GM08714 (cell line): ENCODE results near the gene NAALADL2.
"Not testable (repeated sequence)": the region's sequence is repeated elsewhere in the genome, so short reads cannot be mapped to it uniquely, and the experiment has no call there.

ENCODE experiments used
- H3K4me3 ChIP-seq: fragments of 200-500 bp; sonication (Bioruptor generic); 2 replicates; pipeline ENCODE4 v1.5.1; 2014; ENCODE audit warnings: mild to moderate bottlenecking, low read length, inconsistent platforms
- ZNF274 ChIP-seq: IDR thresholded peaks from 2 replicates; pipeline ENCODE4 v1.6.1; 2012; ENCODE audit warnings: mild to moderate bottlenecking, low read depth, low read length

The NAALADL2 gene

GRCh38 chr3:175818811-175819464 is 959.8 kb downstream of the NAALADL2 start:
- no peak for TF ChIP-seq ZNF274
- no peak overlapping the region for H3K4me3 ChIP-seq

- H3K4me3 ChIP-seq, result not testable (repeated sequence)
Observed at GRCh38 chr3:175822766-175823491, 963.8 kb downstream of the NAALADL2 start.

GRCh38 chr3:175825016-175825580 is 966.0 kb downstream of the NAALADL2 start:
- not testable (repeated sequence) for H3K4me3 ChIP-seq

GRCh38 chr3:175826759-175827158 is 967.6 kb downstream of the NAALADL2 start:
- no peak for TF ChIP-seq ZNF274

GRCh38 chr3:175829809-175830208 is 970.7 kb downstream of the NAALADL2 start:
- H3K4me3 ChIP-seq, result not testable (repeated sequence)

More at GRCh38 chr3:175826759-175827158, 967.6 kb downstream of the NAALADL2 start:
- no peak overlapping the region for H3K4me3 ChIP-seq

GRCh38 chr3:175835763-175836162 is 976.6 kb downstream of the NAALADL2 start:
- not testable (repeated sequence) for H3K4me3 ChIP-seq

- no peak overlapping the region for H3K4me3 ChIP-seq
- no peak for TF ChIP-seq ZNF274
Observed at GRCh38 chr3:175836617-175837016, 977.5 kb downstream of the NAALADL2 start.

- TF ChIP-seq ZNF274, result no peak
- H3K4me3 ChIP-seq, result no peak overlapping the region
Observed at GRCh38 chr3:175837962-175838361, 978.8 kb downstream of the NAALADL2 start.

GRCh38 chr3:175839366-175840005 is 980.4 kb downstream of the NAALADL2 start:
- H3K4me3 ChIP-seq, result no peak overlapping the region
- TF ChIP-seq ZNF274, result no peak

GRCh38 chr3:175851541-175851940 is 992.4 kb downstream of the NAALADL2 start:
- no peak for TF ChIP-seq ZNF274
- no peak overlapping the region for H3K4me3 ChIP-seq

GRCh38 chr3:175852560-175852959 is 993.4 kb downstream of the NAALADL2 start:
- no peak overlapping the region for H3K4me3 ChIP-seq
- TF ChIP-seq ZNF274, result no peak

GRCh38 chr3:175857666-175858270 is 998.6 kb downstream of the NAALADL2 start:
- no peak for TF ChIP-seq ZNF274
- H3K4me3 ChIP-seq, result no peak overlapping the region
